Measurements from ENCODE around the gene NCEH1.

DNA sequence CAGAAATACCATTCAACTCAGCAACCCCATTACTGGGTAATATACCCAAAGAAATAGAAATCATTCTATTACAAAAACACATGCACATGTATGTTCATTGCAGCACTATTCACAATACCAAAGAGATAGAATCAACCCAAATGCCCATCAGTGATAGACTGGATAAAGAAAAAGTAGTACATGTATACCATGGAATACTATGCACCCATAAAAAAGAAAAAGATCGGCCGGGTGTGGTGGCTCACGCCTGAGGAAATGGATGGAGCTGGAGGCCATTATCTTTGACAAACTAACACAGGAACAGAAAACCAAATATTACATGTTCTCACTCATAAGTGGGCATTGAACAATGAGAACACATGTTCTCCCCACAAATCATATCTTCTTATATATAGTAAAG, 112.0 kb downstream of the NCEH1 start:
- no peak for TF ChIP-seq POLR2A (IDR thresholded peaks at IDR 0.05; ENCODE audit: low read depth, low read length)
- no peak for TF ChIP-seq POLR2AphosphoS5 (IDR thresholded peaks at IDR 0.05; ENCODE audit: low read depth, low read length)
- TF ChIP-seq TAF1 (IDR thresholded peaks at IDR 0.05; ENCODE audit: borderline replicate concordance, low read depth, low read length), result no peak

Measured in GM12892 (cell line).